HS-27A (cell line): ENCODE results near the gene ARL3.
"Not testable (repeated sequence)": the region's sequence is repeated elsewhere in the genome, so short reads cannot be mapped to it uniquely, and the experiment has no call there.

ENCODE experiments used
- DNase-seq: peaks from one replicate; pipeline ENCODE4 v3.0.0-alpha.2; 2012; ENCODE audit warnings: low read depth, missing footprints

Gene ARL3

GRCh38 chr10:102702742-102703141 is 11.5 kb downstream of the ARL3 start:
- no peak for DNase-seq

- no peak for DNase-seq
Observed at GRCh38 chr10:102701796-102702195, 12.4 kb downstream of the ARL3 start.

- DNase-seq = no peak
Observed at GRCh38 chr10:102701272-102701671, 12.9 kb downstream of the ARL3 start.

- no peak for DNase-seq
Observed at GRCh38 chr10:102698894-102699293, 15.3 kb downstream of the ARL3 start.

GRCh38 chr10:102696736-102697135 is 17.5 kb downstream of the ARL3 start:
- DNase-seq = no peak

- DNase-seq = not testable (repeated sequence)
Observed at GRCh38 chr10:102695401-102695800, 18.8 kb downstream of the ARL3 start.

GRCh38 chr10:102691285-102692066 is 22.7 kb downstream of the ARL3 start:
- no peak for DNase-seq

GRCh38 chr10:102683736-102684135 is 30.5 kb downstream of the ARL3 start:
- no peak for DNase-seq

- DNase-seq = no peak
Observed at GRCh38 chr10:102682981-102683380, 31.2 kb downstream of the ARL3 start.

GRCh38 chr10:102682416-102682815 is 31.8 kb downstream of the ARL3 start:
- no peak for DNase-seq

GRCh38 chr10:102681696-102682095 is 32.5 kb downstream of the ARL3 start:
- no peak for DNase-seq

GRCh38 chr10:102679596-102679995 is 34.6 kb downstream of the ARL3 start:
- no peak for DNase-seq

- DNase-seq = no peak
Observed at GRCh38 chr10:102678842-102679289, 35.3 kb downstream of the ARL3 start.

GRCh38 chr10:102678068-102678400 is 36.2 kb downstream of the ARL3 start:
- DNase-seq = no peak

- DNase-seq = no peak
Observed at GRCh38 chr10:102677331-102678067, 36.7 kb downstream of the ARL3 start.

GRCh38 chr10:102676534-102677315 is 37.5 kb downstream of the ARL3 start:
- no peak for DNase-seq

- no peak for DNase-seq
Observed at GRCh38 chr10:102675666-102676533, 38.3 kb downstream of the ARL3 start.

- no peak for DNase-seq
Observed at GRCh38 chr10:102675011-102675665, 39.1 kb downstream of the ARL3 start.

- DNase-seq = no peak
Observed at GRCh38 chr10:102674566-102674965, 39.6 kb downstream of the ARL3 start.

- no peak for DNase-seq
Observed at GRCh38 chr10:102673819-102674511, 40.2 kb downstream of the ARL3 start.
